NCI-H1694 treated with DMSO at 0.1 percent for 48 hours (cell line): Measurements from ENCODE around the gene EFL1.

ENCODE experiments used
- DNase-seq: peaks from one replicate; lab custom pipeline; 2025; lab: John Stamatoyannopoulos, UW

EFL1 gene

GRCh38 chr15:82159922-82160321, 102.6 kb downstream of the EFL1 start:
- no peak for DNase-seq

GRCh38 chr15:82158811-82159210, 103.7 kb downstream of the EFL1 start:
- no peak for DNase-seq

- no peak for DNase-seq
Measured at GRCh38 chr15:82150645-82151044, 111.9 kb downstream of the EFL1 start.

- no peak for DNase-seq
Measured at GRCh38 chr15:82146990-82147461, 115.5 kb downstream of the EFL1 start.

- no peak for DNase-seq
Measured at GRCh38 chr15:82146576-82146975, 116.0 kb downstream of the EFL1 start.

GRCh38 chr15:82143390-82144385, 118.8 kb downstream of the EFL1 start:
- no peak for DNase-seq

GRCh38 chr15:82140886-82141285, 121.6 kb downstream of the EFL1 start:
- no peak for DNase-seq

GRCh38 chr15:82139823-82140268, 122.7 kb downstream of the EFL1 start:
- peak; percentile 8 for DNase-seq

- no peak for DNase-seq
Measured at GRCh38 chr15:82138306-82138705, 124.2 kb downstream of the EFL1 start.

- no peak for DNase-seq
Measured at GRCh38 chr15:82137261-82137660, 125.3 kb downstream of the EFL1 start.

- no peak for DNase-seq
Measured at GRCh38 chr15:82136120-82136519, 126.4 kb downstream of the EFL1 start.

GRCh38 chr15:82135638-82136037, 126.9 kb downstream of the EFL1 start:
- no peak for DNase-seq

- no peak for DNase-seq
Measured at GRCh38 chr15:82134461-82134860, 128.1 kb downstream of the EFL1 start.

GRCh38 chr15:82133251-82133650, 129.3 kb downstream of the EFL1 start:
- no peak for DNase-seq

- DNase-seq, result no peak
Measured at GRCh38 chr15:82132742-82133141, 129.8 kb downstream of the EFL1 start.

GRCh38 chr15:82132096-82132495, 130.4 kb downstream of the EFL1 start:
- DNase-seq, result no peak

GRCh38 chr15:82130248-82130647, 132.3 kb downstream of the EFL1 start:
- no peak for DNase-seq

- no peak for DNase-seq
Measured at GRCh38 chr15:82129761-82130160, 132.8 kb downstream of the EFL1 start.

GRCh38 chr15:82129149-82129692, 133.3 kb downstream of the EFL1 start:
- DNase-seq, result no peak

- no peak for DNase-seq
Measured at GRCh38 chr15:82128401-82129148, 134.0 kb downstream of the EFL1 start.

GRCh38 chr15:82127581-82127980, 135.0 kb downstream of the EFL1 start:
- no peak for DNase-seq

- DNase-seq, result no peak
Measured at GRCh38 chr15:82126346-82126745, 136.2 kb downstream of the EFL1 start.
